Adrenal gland (tissue), 12 donors: Measurements from ENCODE around the gene EPHA6. TPM values are rescaled to one million over a fixed set of nuclear protein-coding genes. Genes with fewer than 3 reads are reported as not detected.

Source experiments
- DNase-seq, 7 donors: peaks; one replicate each; pipeline ENCODE4 v3.0.0-alpha.2; 2019 to 2020
- H3K27ac ChIP-seq, 5 donors: fragments of 200-600 bp; sonication (generic) in 4 of 5; 1 replicate in 3 of 5; 2 replicates in 2 of 5; pipeline versions ENCODE4 v1.5.1 to v1.8.0; 2016 to 2020; ENCODE audit warnings: mild to moderate bottlenecking in 1 of 5
- H3K27me3 ChIP-seq: fragments of 200-600 bp; 2 replicates; pipeline ENCODE4 v1.8.0; 2021
- H3K36me3 ChIP-seq, 2 donors: fragments of 200-600 bp; replicated peaks in 1 of 2; 1 replicate in 1 of 2; 2 replicates in 1 of 2; pipeline versions ENCODE4 v1.5.1 to v1.8.0; 2018 to 2022
- H3K4me1 ChIP-seq, 2 donors: fragments of 200-600 bp; replicated peaks in 1 of 2; 1 replicate in 1 of 2; 2 replicates in 1 of 2; pipeline versions ENCODE4 v1.5.1 to v1.8.0; 2018 to 2021
- H3K4me3 ChIP-seq, 4 donors: fragments of 200-600 bp; sonication (generic) in 3 of 4; one replicate each; pipeline ENCODE4 v1.5.1; 2016 to 2018
- H3K9me3 ChIP-seq, 3 donors: fragments of 200-600 bp; sonication (generic) in 1 of 3; replicated peaks in 1 of 3; 1 replicate in 2 of 3; 2 replicates in 1 of 3; pipeline versions ENCODE4 v1.5.1 to v1.8.0; 2016 to 2021
- POLR2A ChIP-seq, 2 donors: fragments of 450-650 bp; IDR thresholded peaks; one replicate each; pipeline ENCODE4 v1.6.1; 2017; ENCODE audit warnings: antibody characterized with exemption in 2 of 2, mild to moderate bottlenecking in 2 of 2, moderate library complexity in 1 of 2
- WGBS, 4 donors: extraction: QIAGEN DNeasy Blood & Tissue Kit in 2 of 4; methylation state at CpG; one replicate each; pipeline versions ENCODE4 v1.1.5 to v1.1.7; 2013 to 2017; 5-methylcytosine and 5-hydroxymethylcytosine counted together
- intact Hi-C, 2 donors: fragments of 100-400 bp; cut with DNase I; formaldehyde crosslinking; loops; one replicate each; pipeline versions ENCODE4 v1.14.1 to v1.15.0; 2022 to 2023
- polyA plus RNA-seq, 3 donors: library from polyadenylated mRNA; stranded (reverse); fragments of 200-250 nt in 2 of 3; fragments of 350-450 nt in 1 of 3; fragmentation: Illumina TruSeq in 1 of 3; extraction: RNeasy Lipid Tissue Mini Kit (QIAGEN cat#74804) in 1 of 3; gene quantifications; one replicate each; pipeline ENCODE4 v1.2.3, GENCODE V29; 2013 to 2014
- total RNA-seq, 9 donors: library from RNA; depleted of rRNA in 4 of 9; stranded (reverse); fragments of >200 nt in 4 of 9; fragments of 120-200 nt in 1 of 9; fragmentation: NEBNext Ultra II Directional in 1 of 9; extraction: Animal tissue kit (Norgen Biotek cat#: 25700) in 1 of 9; gene quantifications; one replicate each; pipeline versions ENCODE4 v1.1.0 to v1.2.4, GENCODE V29; 2013 to 2023
- TF ChIP-seq, protein P1 (sequence below), 6 experiments: fragments of 450-650 bp in 4 of 6; fragments of 200-600 bp in 2 of 6; sonication (generic) in 1 of 6; IDR thresholded peaks; 1 replicate in 5 of 6; 2 replicates in 1 of 6; pipeline versions ENCODE4 v1.5.1 to v1.8.0; 2016 to 2021; ENCODE audit warnings: antibody characterized with exemption in 6 of 6, mild to moderate bottlenecking in 2 of 6, moderate library complexity in 1 of 6
- donor health status: healthy with polysubstance abuse.
- donor health status: Bipolar disorder and iron deficiency.
- donor health status: DM: yes; HTN: yes; CAD: no.
- donor health status: DM: no; HTN: no; CAD: no.
- donor health status: DM: no; HTN: no; CAD: no.
- donor health status: DM: yes; HTN: yes; CAD: no.

The EPHA6 gene
- total and polyA plus RNA-seq, 12 donors, result 0.07 to 2.1 (median 0.07) TPM; not detected in 9

- Histone ChIP-seq H3K27me3 (no peaks in the 10 kb centered on the region), H3K27ac (no peak overlapping the region), H3K9me3 (no peaks in the 10 kb centered on the region), H3K4me1 (no peaks in the 10 kb centered on the region), H3K36me3 (no peaks in the 10 kb centered on the region), H3K4me3 (no peak overlapping the region)
- TF ChIP-seq POLR2A (IDR thresholded peaks at IDR 0.05), result no peak
- TF ChIP-seq, protein P1, sequence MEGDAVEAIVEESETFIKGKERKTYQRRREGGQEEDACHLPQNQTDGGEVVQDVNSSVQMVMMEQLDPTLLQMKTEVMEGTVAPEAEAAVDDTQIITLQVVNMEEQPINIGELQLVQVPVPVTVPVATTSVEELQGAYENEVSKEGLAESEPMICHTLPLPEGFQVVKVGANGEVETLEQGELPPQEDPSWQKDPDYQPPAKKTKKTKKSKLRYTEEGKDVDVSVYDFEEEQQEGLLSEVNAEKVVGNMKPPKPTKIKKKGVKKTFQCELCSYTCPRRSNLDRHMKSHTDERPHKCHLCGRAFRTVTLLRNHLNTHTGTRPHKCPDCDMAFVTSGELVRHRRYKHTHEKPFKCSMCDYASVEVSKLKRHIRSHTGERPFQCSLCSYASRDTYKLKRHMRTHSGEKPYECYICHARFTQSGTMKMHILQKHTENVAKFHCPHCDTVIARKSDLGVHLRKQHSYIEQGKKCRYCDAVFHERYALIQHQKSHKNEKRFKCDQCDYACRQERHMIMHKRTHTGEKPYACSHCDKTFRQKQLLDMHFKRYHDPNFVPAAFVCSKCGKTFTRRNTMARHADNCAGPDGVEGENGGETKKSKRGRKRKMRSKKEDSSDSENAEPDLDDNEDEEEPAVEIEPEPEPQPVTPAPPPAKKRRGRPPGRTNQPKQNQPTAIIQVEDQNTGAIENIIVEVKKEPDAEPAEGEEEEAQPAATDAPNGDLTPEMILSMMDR (IDR thresholded peaks at IDR 0.05), result no peak
- 39 to 62% (median 43%) methylated on average over 2 of the region's 2 CpGs for WGBS, 4 donors
- DNase-seq, result no peak
- intact Hi-C loops, result no loop called here
These were observed 16.8 kb downstream of the EPHA6 start for GRCh38 chr3:96831175-96831574.

GRCh38 chr3:96833301-96833700, 18.9 kb downstream of the EPHA6 start:
- TF ChIP-seq, protein P1 (IDR thresholded peaks at IDR 0.05), result no peak
- TF ChIP-seq POLR2A (IDR thresholded peaks at IDR 0.05), result no peak
- DNase-seq, result no peak
- intact Hi-C loops, result no loop called here
- Histone ChIP-seq H3K27me3 (no peaks in the 10 kb centered on the region), H3K27ac (no peak overlapping the region), H3K36me3 (no peaks in the 10 kb centered on the region), H3K4me1 (no peaks in the 10 kb centered on the region), H3K9me3 (no peaks in the 10 kb centered on the region), H3K4me3 (no peak overlapping the region)

DNA sequence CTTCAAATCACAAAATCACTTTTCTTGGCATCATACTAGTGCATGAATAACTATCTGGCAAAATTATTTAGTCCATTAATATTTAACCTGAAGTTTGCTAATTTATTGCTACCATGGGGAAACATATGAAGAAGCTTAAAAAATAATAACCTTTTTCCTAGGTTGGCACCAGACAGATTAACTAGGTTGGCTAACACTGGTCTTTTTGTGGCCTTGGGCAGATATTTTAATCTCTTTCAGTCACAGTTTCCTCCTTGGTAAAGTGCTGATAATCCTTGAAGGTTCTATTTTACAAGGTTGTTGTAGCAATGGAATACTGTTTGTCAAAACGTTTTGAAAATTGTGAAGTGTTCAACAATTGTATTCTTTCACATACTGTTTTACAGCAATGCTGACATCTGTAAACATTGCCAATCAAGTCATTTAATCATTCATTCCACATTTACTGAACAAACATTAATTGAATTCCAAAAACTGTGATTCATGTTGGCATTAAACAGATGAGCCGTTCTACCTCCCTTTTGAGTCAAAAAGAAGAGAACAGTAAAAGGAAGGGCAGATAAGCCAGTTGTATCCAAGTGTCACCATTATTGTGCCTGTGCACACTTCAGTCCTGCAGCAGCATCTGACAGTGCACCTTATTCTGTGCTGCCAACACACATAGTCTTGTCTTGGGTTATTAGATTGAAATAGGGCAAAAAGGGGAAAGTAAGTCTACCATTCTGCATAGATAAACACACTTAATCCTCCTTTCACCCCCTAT, 21.9 kb downstream of the EPHA6 start:
- Histone ChIP-seq H3K27me3 (no peaks in the 10 kb centered on the region), H3K36me3 (no peaks in the 10 kb centered on the region), H3K9me3 (no peaks in the 10 kb centered on the region), H3K4me3 (no peak overlapping the region), H3K4me1 (no peaks in the 10 kb centered on the region), H3K27ac (no peak overlapping the region)
- intact Hi-C loops, result no loop called here
- TF ChIP-seq POLR2A (IDR thresholded peaks at IDR 0.05), result no peak
- TF ChIP-seq, protein P1 (IDR thresholded peaks at IDR 0.05), result no peak
- WGBS, 4 donors, result 37 to 50% (median 43%) methylated on average over 2 of the region's 2 CpGs
- no peak for DNase-seq

DNA sequence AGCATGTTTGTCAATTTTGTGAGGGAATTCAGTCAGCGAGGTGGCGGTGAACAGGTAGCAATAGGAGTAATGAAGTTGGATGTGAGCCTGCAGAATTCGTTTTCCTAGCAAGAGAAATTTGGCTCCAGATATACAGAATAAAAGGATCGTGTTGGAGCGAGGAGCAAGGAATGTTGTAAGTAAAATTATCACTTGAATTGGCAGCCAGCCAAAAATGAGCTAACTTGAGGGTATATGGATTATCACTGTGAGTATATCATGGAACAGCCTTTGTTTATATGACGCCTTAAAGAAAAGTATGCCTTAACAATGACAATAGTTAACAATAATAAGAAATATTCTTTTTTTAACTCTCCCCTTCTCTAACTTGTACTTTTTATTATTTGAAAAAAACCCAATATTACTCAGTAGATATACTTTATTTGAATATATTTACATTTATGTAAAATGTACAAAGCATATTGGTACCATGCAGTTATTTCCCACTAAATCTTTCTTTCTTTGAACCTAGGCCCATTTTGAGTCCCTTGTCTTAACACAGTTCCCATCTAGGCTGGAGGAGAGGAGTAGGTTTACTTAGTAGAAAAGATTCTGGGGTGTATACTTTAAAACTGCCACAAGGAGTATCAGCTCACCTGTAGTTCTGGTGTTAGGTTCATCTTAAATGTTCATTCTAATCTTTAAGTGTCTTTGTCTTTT, 29.3 kb downstream of the EPHA6 start:
- Histone ChIP-seq H3K36me3 (no peaks in the 10 kb centered on the region), H3K4me3 (no peak overlapping the region), H3K27me3 (no peaks in the 10 kb centered on the region), H3K4me1 (no peaks in the 10 kb centered on the region), H3K9me3 (no peaks in the 10 kb centered on the region), H3K27ac (no peak overlapping the region)
- intact Hi-C loops, result no loop called here
- DNase-seq, result no peak
- WGBS, 4 donors, result 44 to 54% (median 50%) methylated on average over 6 of the region's 6 CpGs
- TF ChIP-seq, protein P1 (IDR thresholded peaks at IDR 0.05), result no peak
- TF ChIP-seq POLR2A (IDR thresholded peaks at IDR 0.05), result no peak
